HG03135 (cell line): Measurements from ENCODE around the gene OSBPL1A.

Experiments used
- ATAC-seq: cut with Tn5 transposase; IDR thresholded peaks from one replicate; pipeline ENCODE4 v1.9.1; 2021; ENCODE audit warnings: mild to moderate bottlenecking, moderate library complexity; ENCODE audit not compliant: unreplicated experiment

The OSBPL1A gene

GRCh38 chr18:24230766-24231165, 166.9 kb downstream of the OSBPL1A start:
- no peak for ATAC-seq

GRCh38 chr18:24228667-24229041, 169.0 kb downstream of the OSBPL1A start:
- no peak for ATAC-seq

GRCh38 chr18:24227977-24228666, 169.5 kb downstream of the OSBPL1A start:
- no peak for ATAC-seq

- no peak for ATAC-seq
These were observed 177.3 kb downstream of the OSBPL1A start for GRCh38 chr18:24220318-24220688.

- no peak for ATAC-seq
These were observed 177.9 kb downstream of the OSBPL1A start for GRCh38 chr18:24219561-24220317.

GRCh38 chr18:24214913-24215312, 182.7 kb downstream of the OSBPL1A start:
- ATAC-seq = no peak

- no peak for ATAC-seq
These were observed 183.5 kb downstream of the OSBPL1A start for GRCh38 chr18:24214144-24214543.

- ATAC-seq = no peak
These were observed 184.7 kb downstream of the OSBPL1A start for GRCh38 chr18:24212939-24213338.

- ATAC-seq = no peak
These were observed 188.1 kb downstream of the OSBPL1A start for GRCh38 chr18:24209558-24209957.

- ATAC-seq = no peak
These were observed 189.2 kb downstream of the OSBPL1A start for GRCh38 chr18:24208270-24209035.

GRCh38 chr18:24204904-24205303, 192.7 kb downstream of the OSBPL1A start:
- no peak for ATAC-seq

- no peak for ATAC-seq
These were observed 195.6 kb downstream of the OSBPL1A start for GRCh38 chr18:24201699-24202687.

GRCh38 chr18:24200494-24201290, 196.9 kb downstream of the OSBPL1A start:
- ATAC-seq = no peak

GRCh38 chr18:24199372-24199962, 198.2 kb downstream of the OSBPL1A start:
- ATAC-seq = no peak

GRCh38 chr18:24198461-24198860, 199.2 kb downstream of the OSBPL1A start:
- no peak for ATAC-seq

- no peak for ATAC-seq
These were observed 200.2 kb downstream of the OSBPL1A start for GRCh38 chr18:24197412-24197811.

GRCh38 chr18:24196764-24197163, 200.9 kb downstream of the OSBPL1A start:
- ATAC-seq = no peak

GRCh38 chr18:24195296-24196053, 202.1 kb downstream of the OSBPL1A start:
- ATAC-seq = no peak

GRCh38 chr18:24190590-24190989, 207.0 kb downstream of the OSBPL1A start:
- no peak for ATAC-seq
